Stimulated activated CD8-positive, alpha-beta memory T cell treated with anti-CD3 and anti-CD28 coated beads, Interleukin-15, amount 100 ng/mL, for 4 hours (primary cell): Measurements from ENCODE around the gene FKTN.

ENCODE experiments used
- DNase-seq, 2 donors: peaks; one replicate each; pipeline ENCODE4 v3.0.0-alpha.2; 2020; ENCODE audit warnings: low read depth in 2 of 2

The FKTN gene

DNA sequence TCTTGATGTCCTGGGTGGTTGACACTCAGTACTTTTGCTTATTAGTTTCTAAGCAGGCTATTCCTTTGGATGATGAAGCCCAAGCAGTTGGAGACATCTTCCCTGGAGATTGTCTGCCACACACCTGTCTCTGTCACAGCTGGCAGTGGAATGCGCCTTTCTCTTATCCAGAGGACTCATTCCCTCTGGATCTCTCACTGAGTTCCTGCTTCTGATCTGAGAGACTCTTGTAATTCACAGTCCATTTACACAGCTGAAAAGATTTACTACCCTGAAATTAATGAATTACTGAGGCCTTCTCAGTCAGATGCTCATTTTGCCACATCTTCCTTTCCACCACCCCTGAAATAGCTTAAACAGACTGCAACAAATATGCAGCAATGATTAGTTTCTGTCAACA lies 120.2 kb downstream of the FKTN start:
- DNase-seq, result no peak

DNA sequence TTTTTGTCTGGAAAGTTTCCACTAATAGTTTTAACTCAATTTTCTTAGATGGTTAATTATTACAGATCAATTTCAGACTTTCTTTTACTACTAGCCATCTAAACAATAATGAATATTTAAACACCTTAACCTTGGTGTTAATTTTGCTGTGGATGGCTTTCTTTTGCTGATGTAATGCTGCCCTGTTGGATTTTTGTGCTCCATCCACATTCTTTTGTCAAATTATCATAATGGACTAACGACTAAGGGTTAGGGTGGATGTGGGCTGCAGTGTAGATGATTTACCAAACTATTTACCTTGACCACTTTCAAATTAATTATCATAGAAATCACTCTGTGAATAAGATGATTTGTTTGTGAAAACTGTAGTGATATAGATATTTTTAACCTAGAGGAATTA lies 120.8 kb downstream of the FKTN start:
- no peak for DNase-seq

DNA sequence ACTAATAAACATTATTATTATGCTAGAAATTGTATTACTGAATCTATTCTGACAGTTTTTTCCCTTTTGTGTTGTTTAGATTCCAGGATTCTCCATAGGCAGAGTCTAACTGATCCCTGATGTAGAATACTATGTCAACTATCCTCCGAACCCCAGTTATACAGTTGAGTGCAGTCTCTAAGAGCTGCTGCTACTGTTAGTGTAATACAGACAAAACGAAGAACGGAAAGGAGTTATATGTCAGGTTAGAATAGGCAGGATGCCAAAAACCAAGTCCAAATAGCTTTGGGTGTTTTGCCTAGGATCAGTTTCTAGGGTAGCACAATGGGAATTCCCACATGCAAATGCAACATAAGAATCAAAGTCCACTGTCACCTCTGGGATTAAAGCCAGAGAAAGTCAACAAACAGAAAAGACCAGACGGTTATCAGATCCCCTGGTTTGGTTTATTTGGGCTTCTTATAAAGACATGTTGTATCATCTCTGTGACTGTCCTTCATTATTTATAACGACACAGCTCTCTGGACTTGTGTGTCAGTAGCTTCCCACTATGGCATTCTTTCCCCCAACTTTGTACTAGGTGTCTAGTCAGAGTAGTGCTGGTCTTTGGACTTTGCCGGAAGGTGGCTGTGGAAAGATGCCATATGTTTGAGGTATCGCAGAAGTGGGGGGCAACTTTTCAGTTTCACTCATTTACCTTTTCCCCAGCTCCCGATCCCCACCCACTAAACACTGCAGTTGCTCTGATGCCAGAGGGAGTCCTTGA lies 121.5 kb downstream of the FKTN start:
- no peak for DNase-seq

DNA sequence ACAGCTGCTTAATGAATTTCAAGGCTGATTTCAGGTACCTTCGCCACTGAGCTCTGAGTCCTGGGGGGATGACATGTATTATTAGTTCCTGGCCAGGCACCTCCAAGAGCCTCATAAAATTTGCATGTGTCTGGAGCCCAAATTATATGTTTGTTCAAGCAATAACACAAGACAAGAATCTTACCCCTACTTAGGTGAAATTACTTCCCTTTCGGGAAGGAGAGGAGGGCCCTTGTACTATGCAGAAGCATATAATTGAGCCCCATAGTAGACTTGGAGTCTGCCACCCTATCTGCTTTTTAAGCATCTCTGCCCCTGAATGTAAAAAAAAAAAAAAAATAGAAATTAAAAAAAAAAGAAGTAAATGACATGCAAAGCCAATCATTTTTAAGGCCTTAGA lies 123.4 kb downstream of the FKTN start:
- DNase-seq, result no peak

DNA sequence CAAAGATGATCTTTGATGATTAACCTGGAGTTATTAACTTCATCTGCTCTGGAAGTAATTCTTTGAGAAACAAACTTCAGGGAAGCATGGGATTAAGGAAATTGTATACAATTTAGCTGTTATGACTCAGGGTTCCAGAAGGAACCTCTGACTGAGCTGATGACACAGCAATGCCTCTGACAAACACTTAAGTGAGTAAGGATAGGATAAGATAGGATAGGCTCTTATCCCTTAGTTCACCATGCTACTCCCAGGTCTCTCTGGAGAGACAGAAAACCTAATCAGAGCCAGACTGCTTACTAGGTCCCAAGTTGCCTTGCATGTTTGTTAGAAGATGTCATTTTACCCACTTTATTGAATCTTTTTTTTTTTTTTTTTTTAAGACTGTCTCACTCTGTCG lies 123.8 kb downstream of the FKTN start:
- DNase-seq, result no peak

DNA sequence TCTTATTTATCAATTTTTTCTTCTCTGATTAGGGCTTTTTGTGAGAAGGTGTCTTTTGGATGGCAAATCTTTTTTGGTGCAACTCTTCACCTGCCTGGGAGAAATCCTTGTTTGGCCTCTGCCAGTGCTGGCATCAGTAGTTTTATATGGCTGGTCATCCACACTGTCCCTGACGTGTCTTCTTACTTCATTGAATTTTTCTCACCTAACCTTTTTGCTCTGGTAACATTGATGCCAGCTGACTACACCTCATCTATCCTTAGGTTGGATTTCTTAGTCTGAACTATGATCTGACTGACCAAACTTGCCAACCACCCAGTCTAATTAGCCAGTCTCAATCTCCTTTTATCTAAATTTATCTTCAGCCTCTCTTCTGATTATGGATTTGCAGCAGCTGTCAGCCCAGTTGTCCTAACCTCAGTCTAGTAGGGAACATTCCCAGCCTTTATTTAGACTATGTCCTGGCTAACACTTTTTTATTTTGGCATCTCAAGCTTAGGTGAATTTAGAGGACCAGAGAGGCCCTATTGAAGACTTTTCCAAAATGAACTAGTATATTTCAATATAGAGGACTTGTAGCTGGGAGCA lies 125.9 kb downstream of the FKTN start:
- DNase-seq, result no peak

DNA sequence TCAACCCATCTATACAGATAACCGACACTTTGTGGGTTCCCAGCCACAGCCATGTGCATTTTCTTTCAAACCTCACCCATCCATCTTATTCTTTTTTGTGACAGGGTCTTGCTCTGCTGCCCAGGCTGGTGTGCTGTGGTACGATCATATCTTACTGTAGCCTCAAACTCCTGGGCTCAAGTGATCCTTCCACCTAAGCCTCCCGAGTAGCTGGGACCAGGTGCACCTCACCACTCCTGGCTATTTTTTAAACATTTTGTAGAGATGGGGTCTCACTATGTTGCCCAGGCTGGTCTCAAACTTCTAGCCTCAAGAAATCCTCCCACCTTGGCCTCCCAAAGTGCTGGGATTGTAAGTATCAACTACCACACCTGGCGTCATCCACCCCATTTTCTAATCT lies 129.0 kb downstream of the FKTN start:
- no peak for DNase-seq
